Glutamatergic neuron (in vitro differentiated cells): Measurements from ENCODE around the gene OOEP. TPM values are rescaled to one million over a fixed set of nuclear protein-coding genes. Genes with fewer than 3 reads are reported as not detected.

Experiments used
- DNase-seq: peaks from one replicate; pipeline ENCODE4 v3.0.0; 2022
- H3K27ac Mint-ChIP-seq: one replicate; pipeline ENCODE4 v1.8.0; 2020; ENCODE audit warnings: mild to moderate bottlenecking, mixed read lengths, inconsistent platforms; ENCODE audit not compliant: unreplicated experiment
- H3K27me3 Mint-ChIP-seq: one replicate; pipeline ENCODE4 v1.8.0; 2020; ENCODE audit warnings: mild to moderate bottlenecking, moderate library complexity, mixed read lengths, inconsistent platforms; ENCODE audit not compliant: unreplicated experiment
- H3K36me3 Mint-ChIP-seq: one replicate; pipeline ENCODE4 v1.8.0; 2020; ENCODE audit warnings: mild to moderate bottlenecking, mixed read lengths, inconsistent platforms; ENCODE audit not compliant: unreplicated experiment
- H3K4me1 Mint-ChIP-seq: one replicate; pipeline ENCODE4 v1.8.0; 2020; ENCODE audit warnings: mild to moderate bottlenecking, low read depth, mixed read lengths, inconsistent platforms; ENCODE audit not compliant: unreplicated experiment
- H3K4me3 Mint-ChIP-seq: one replicate; pipeline ENCODE4 v1.8.0; 2020; ENCODE audit warnings: mild to moderate bottlenecking, mixed read lengths, inconsistent platforms; ENCODE audit not compliant: unreplicated experiment
- H3K9me3 Mint-ChIP-seq: one replicate; pipeline ENCODE4 v1.8.0; 2020; ENCODE audit warnings: mild to moderate bottlenecking, moderate library complexity, mixed read lengths, inconsistent platforms; ENCODE audit not compliant: unreplicated experiment
- total RNA-seq: library from RNA; stranded (reverse); fragmentation: NEBNext Ultra II Directional; extraction: Animal tissue kit (Norgen Biotek cat#: 25700); gene quantifications from one replicate; pipeline ENCODE4 v1.2.1, GENCODE V29; 2021; ENCODE audit not compliant: unreplicated experiment
- TF ChIP-seq, protein P1 (sequence below): fragments of 200-600 bp; sonication (generic); IDR thresholded peaks from one replicate; pipeline ENCODE4 v1.5.0; 2021; ENCODE audit not compliant: partially characterized antibody, unreplicated experiment

OOEP gene
- total RNA-seq, 1 donor from 2014 or later = not detected

GRCh38 chr6:73362869-73363536, 6.7 kb downstream of the OOEP start:
- Mint-ChIP-seq H3K4me3 (no peak overlapping the region), H3K9me3 (peaks cover 3% of the 10 kb centered on the region), H3K36me3 (no peaks in the 10 kb centered on the region), H3K4me1 (no peaks in the 10 kb centered on the region), H3K27ac (no peak overlapping the region), H3K27me3 (peaks cover 2% of the 10 kb centered on the region)
- no peak for DNase-seq
- TF ChIP-seq, protein P1, sequence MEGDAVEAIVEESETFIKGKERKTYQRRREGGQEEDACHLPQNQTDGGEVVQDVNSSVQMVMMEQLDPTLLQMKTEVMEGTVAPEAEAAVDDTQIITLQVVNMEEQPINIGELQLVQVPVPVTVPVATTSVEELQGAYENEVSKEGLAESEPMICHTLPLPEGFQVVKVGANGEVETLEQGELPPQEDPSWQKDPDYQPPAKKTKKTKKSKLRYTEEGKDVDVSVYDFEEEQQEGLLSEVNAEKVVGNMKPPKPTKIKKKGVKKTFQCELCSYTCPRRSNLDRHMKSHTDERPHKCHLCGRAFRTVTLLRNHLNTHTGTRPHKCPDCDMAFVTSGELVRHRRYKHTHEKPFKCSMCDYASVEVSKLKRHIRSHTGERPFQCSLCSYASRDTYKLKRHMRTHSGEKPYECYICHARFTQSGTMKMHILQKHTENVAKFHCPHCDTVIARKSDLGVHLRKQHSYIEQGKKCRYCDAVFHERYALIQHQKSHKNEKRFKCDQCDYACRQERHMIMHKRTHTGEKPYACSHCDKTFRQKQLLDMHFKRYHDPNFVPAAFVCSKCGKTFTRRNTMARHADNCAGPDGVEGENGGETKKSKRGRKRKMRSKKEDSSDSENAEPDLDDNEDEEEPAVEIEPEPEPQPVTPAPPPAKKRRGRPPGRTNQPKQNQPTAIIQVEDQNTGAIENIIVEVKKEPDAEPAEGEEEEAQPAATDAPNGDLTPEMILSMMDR = no peak

DNA sequence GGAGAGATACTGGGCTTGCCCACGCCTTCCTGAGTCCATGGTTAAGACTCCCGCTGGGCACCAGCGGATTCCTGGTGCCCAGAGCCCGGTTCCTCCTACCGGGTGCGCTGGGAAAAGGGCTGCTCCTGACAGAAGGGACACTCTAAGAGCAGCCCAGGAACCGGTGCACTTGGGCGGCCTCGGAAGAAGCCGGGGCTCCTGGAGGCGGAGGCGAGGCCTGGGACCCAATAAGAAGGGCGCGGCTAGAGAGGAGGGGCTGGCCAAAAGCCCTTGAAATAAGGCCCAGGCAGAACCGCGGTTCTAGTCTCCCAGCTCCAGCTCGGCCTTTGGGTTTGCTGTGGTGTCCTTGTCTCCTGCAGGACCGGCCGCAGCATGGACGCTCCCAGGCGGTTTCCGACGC, 7.3 kb downstream of the OOEP start, which contains the start of gene KHDC3L:
KHDC3L (plus strand) TSS at position 301 of the 400 bp plus-strand sequence; CDS start at position 373, 72 bp downstream.
- DNase-seq = no peak
- peaks cover 2% of the 10 kb centered on the region for H3K27me3 Mint-ChIP-seq
- H3K27ac Mint-ChIP-seq = no peak within 1 kb of the TSS
- no peaks in the 10 kb centered on the region for H3K36me3 Mint-ChIP-seq
- H3K4me3 Mint-ChIP-seq = no peak within 1 kb of the TSS
- peaks cover 3% of the 10 kb centered on the region for H3K9me3 Mint-ChIP-seq
- TF ChIP-seq, protein P1 = no peak
- H3K4me1 Mint-ChIP-seq = no peaks in the 10 kb centered on the region

- H3K9me3 Mint-ChIP-seq = no peaks in the 10 kb centered on the region
- no peaks in the 10 kb centered on the region for H3K4me1 Mint-ChIP-seq
- H3K4me3 Mint-ChIP-seq = no peak within 1 kb of the TSS
- H3K36me3 Mint-ChIP-seq = no peaks in the 10 kb centered on the region
- no peak within 1 kb of the TSS for H3K27ac Mint-ChIP-seq
- TF ChIP-seq, protein P1 = no peak
- no peak for DNase-seq
- no peaks in the 10 kb centered on the region for H3K27me3 Mint-ChIP-seq
These were observed 15.8 kb downstream of the OOEP start, which contains the start of gene DPPA5 for GRCh38 chr6:73353636-73354593. TSS of gene DPPA5 (minus strand) at chr6:73354276. CDS start at chr6:73354225, 51 bp downstream.

- Mint-ChIP-seq H3K36me3 (no peaks in the 10 kb centered on the region), H3K27me3 (no peaks in the 10 kb centered on the region), H3K9me3 (no peaks in the 10 kb centered on the region), H3K4me3 (no peak overlapping the region), H3K4me1 (no peaks in the 10 kb centered on the region), H3K27ac (no peak overlapping the region)
- no peak for DNase-seq
- TF ChIP-seq, protein P1 = no peak
These were observed 20.4 kb downstream of the OOEP start for GRCh38 chr6:73349311-73349710.
